Sigmoid colon (tissue), 7 donors: ENCODE data around the gene ORM1. TPM values are rescaled to one million over a fixed set of nuclear protein-coding genes. Genes with fewer than 3 reads are reported as not detected.

Source experiments
- DNase-seq: peaks from one replicate; pipeline ENCODE4 v3.0.0-alpha.2; 2019
- H3K27ac ChIP-seq, 4 donors: fragments of 200-600 bp; sonication (generic); one replicate each; pipeline ENCODE4 v1.5.1; 2016 to 2019; ENCODE audit warnings: mild to moderate bottlenecking in 1 of 4
- H3K27me3 ChIP-seq, 3 donors: fragments of 200-600 bp; sonication (generic); one replicate each; pipeline ENCODE4 v1.5.1; 2019; ENCODE audit warnings: mild to moderate bottlenecking in 1 of 3
- H3K36me3 ChIP-seq, 4 donors: fragments of 200-600 bp; sonication (generic); one replicate each; pipeline ENCODE4 v1.5.1; 2016 to 2019
- H3K4me1 ChIP-seq, 4 donors: fragments of 200-600 bp; sonication (generic); one replicate each; pipeline ENCODE4 v1.5.1; 2017 to 2019
- H3K4me3 ChIP-seq, 4 donors: fragments of 200-600 bp; sonication (generic); one replicate each; pipeline ENCODE4 v1.5.1; 2017 to 2019; ENCODE audit warnings: mild to moderate bottlenecking in 2 of 4, moderate library complexity in 1 of 4
- H3K9me3 ChIP-seq, 4 donors: fragments of 200-600 bp in 3 of 4; sonication (generic) in 3 of 4; one replicate each; pipeline versions ENCODE4 v1.5.1 to v1.6.1; 2013 to 2019
- EP300 ChIP-seq, 4 donors: sonication (generic); formaldehyde crosslinking; IDR thresholded peaks; one replicate each; pipeline ENCODE4 v1.6.1; 2017; ENCODE audit warnings: antibody characterized with exemption in 4 of 4
- POLR2A ChIP-seq, 2 donors: fragments of 450-650 bp; IDR thresholded peaks; one replicate each; pipeline ENCODE4 v1.6.1; 2016; ENCODE audit warnings: antibody characterized with exemption in 2 of 2, mild to moderate bottlenecking in 2 of 2, moderate library complexity in 2 of 2
- POLR2AphosphoS5 ChIP-seq, 4 donors: sonication (generic); formaldehyde crosslinking; IDR thresholded peaks; one replicate each; pipeline ENCODE4 v1.6.1; 2017; ENCODE audit warnings: antibody characterized with exemption in 4 of 4
- WGBS, 2 donors: extraction: QIAGEN DNeasy Blood & Tissue Kit; methylation state at CpG; one replicate each; pipeline ENCODE4 v1.1.7; 2013; 5-methylcytosine and 5-hydroxymethylcytosine counted together
- intact Hi-C: fragments of 100-400 bp; cut with DNase I; formaldehyde crosslinking; loops from one replicate; pipeline ENCODE4 v1.15.1; 2023
- polyA plus RNA-seq, 3 donors: library from polyadenylated mRNA; stranded (reverse); fragments of 200-250 nt; gene quantifications; one replicate each; pipeline ENCODE4 v1.2.3, GENCODE V29; 2013
- total RNA-seq, 4 donors: library from RNA; depleted of rRNA; stranded (reverse); fragments of >200 nt; gene quantifications; one replicate each; pipeline ENCODE4 v1.1.0, GENCODE V29; 2016
- TF ChIP-seq, protein P1 (sequence below), 4 experiments: fragments of 450-650 bp in 3 of 4; fragments of 200-600 bp in 1 of 4; IDR thresholded peaks; one replicate each; pipeline ENCODE4 v1.5.1; 2016 to 2019; ENCODE audit warnings: antibody characterized with exemption in 4 of 4, mild to moderate bottlenecking in 3 of 4, moderate library complexity in 2 of 4
- donor health status: healthy with polysubstance abuse.
- donor health status: Bipolar disorder and iron deficiency.
- donor health status: healthy.

ORM1 gene
- total and polyA plus RNA-seq, 7 donors, result 1.1 to 1.8 TPM; not detected in 5

GRCh38 chr9:114351932-114352331 lies 29.0 kb downstream of the ORM1 start:
- no peak for DNase-seq
- no peak overlapping the region for H3K4me3 ChIP-seq
- intact Hi-C loops, result no loop called here
- WGBS, 2 donors, result 79 to 82% methylated on average over 4 of the region's 4 CpGs
- peaks cover under 1 to 92% (median 22%) of the 10 kb centered on the region in 4 donors for H3K36me3 ChIP-seq
- peaks cover 0 to 31% (median 21%) of the 10 kb centered on the region in 4 donors for H3K4me1 ChIP-seq
- H3K27ac ChIP-seq, result peak overlapping the region in 1 of 4 donors; percentile 11
- H3K27me3 ChIP-seq, result no peaks in the 10 kb centered on the region
- H3K9me3 ChIP-seq, result no peaks in the 10 kb centered on the region
- TF ChIP-seq POLR2AphosphoS5 (IDR thresholded peaks at IDR 0.05) (peak in 3 of 4 donors; percentile 12 to 33 (median 32)), POLR2A (IDR thresholded peaks at IDR 0.05) (no peak)

DNA sequence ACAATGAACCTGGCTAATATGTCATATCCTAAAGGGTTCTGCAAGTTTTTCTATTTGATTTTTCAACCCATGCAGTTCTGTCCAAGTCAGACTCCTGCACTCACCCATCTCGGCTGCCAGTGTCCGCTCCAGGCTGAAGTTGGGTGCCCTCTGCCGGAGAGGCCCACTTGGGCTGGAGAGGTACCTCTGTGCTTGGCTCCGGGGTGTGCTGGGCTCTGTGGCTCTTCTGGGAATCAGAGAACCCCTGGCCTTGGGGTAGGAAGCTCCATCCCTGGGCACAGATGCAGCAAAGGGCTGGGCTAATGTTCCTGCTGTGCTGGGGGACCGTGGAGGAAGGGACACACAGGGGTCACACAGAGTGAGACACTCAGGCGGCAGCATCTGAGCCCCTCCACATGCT lies 32.9 kb downstream of the ORM1 start:
- 94 to 95% methylated on average over 6 of the region's 6 CpGs for WGBS, 2 donors
- Histone ChIP-seq H3K36me3 (peaks cover 26 to 98% (median 38%) of the 10 kb centered on the region in 4 donors), H3K27me3 (no peaks in the 10 kb centered on the region), H3K9me3 (no peaks in the 10 kb centered on the region), H3K4me1 (no peaks in the 10 kb centered on the region), H3K4me3 (no peak overlapping the region), H3K27ac (no peak overlapping the region)
- no peak for DNase-seq
- intact Hi-C loops, result no loop called here
- no peak for TF ChIP-seq POLR2A (IDR thresholded peaks at IDR 0.05)
- TF ChIP-seq, protein P1, sequence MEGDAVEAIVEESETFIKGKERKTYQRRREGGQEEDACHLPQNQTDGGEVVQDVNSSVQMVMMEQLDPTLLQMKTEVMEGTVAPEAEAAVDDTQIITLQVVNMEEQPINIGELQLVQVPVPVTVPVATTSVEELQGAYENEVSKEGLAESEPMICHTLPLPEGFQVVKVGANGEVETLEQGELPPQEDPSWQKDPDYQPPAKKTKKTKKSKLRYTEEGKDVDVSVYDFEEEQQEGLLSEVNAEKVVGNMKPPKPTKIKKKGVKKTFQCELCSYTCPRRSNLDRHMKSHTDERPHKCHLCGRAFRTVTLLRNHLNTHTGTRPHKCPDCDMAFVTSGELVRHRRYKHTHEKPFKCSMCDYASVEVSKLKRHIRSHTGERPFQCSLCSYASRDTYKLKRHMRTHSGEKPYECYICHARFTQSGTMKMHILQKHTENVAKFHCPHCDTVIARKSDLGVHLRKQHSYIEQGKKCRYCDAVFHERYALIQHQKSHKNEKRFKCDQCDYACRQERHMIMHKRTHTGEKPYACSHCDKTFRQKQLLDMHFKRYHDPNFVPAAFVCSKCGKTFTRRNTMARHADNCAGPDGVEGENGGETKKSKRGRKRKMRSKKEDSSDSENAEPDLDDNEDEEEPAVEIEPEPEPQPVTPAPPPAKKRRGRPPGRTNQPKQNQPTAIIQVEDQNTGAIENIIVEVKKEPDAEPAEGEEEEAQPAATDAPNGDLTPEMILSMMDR (IDR thresholded peaks at IDR 0.05), result no peak
- TF ChIP-seq POLR2AphosphoS5 (IDR thresholded peaks at IDR 0.05), result no peak
- TF ChIP-seq EP300 (IDR thresholded peaks at IDR 0.05), result no peak

GRCh38 chr9:114356792-114357191 lies 33.9 kb downstream of the ORM1 start:
- Histone ChIP-seq H3K4me3 (no peak overlapping the region), H3K9me3 (no peaks in the 10 kb centered on the region), H3K27me3 (no peaks in the 10 kb centered on the region), H3K36me3 (peaks cover 33 to 98% (median 46%) of the 10 kb centered on the region in 4 donors), H3K27ac (no peak overlapping the region), H3K4me1 (no peaks in the 10 kb centered on the region)
- TF ChIP-seq POLR2AphosphoS5 (IDR thresholded peaks at IDR 0.05), result no peak
- TF ChIP-seq POLR2A (IDR thresholded peaks at IDR 0.05), result no peak
- TF ChIP-seq EP300 (IDR thresholded peaks at IDR 0.05), result no peak
- TF ChIP-seq, protein P1 (IDR thresholded peaks at IDR 0.05), result no peak
- no peak for DNase-seq
- intact Hi-C loops, result no loop called here
- 87 to 93% methylated on average over 6 of the region's 6 CpGs for WGBS, 2 donors

GRCh38 chr9:114357360-114357759 lies 34.5 kb downstream of the ORM1 start:
- Histone ChIP-seq H3K4me3 (no peak overlapping the region), H3K27me3 (no peaks in the 10 kb centered on the region), H3K27ac (no peak overlapping the region), H3K4me1 (no peaks in the 10 kb centered on the region), H3K9me3 (no peaks in the 10 kb centered on the region), H3K36me3 (peaks cover 38 to 98% (median 52%) of the 10 kb centered on the region in 4 donors)
- no peak for DNase-seq
- intact Hi-C loops, result no loop called here
- 93 to 95% methylated on average over 6 of the region's 6 CpGs for WGBS, 2 donors
- TF ChIP-seq, protein P1 (IDR thresholded peaks at IDR 0.05), result no peak
- no peak for TF ChIP-seq POLR2AphosphoS5 (IDR thresholded peaks at IDR 0.05)
- TF ChIP-seq EP300 (IDR thresholded peaks at IDR 0.05), result no peak
- no peak for TF ChIP-seq POLR2A (IDR thresholded peaks at IDR 0.05)

GRCh38 chr9:114357911-114358328 lies 35.0 kb downstream of the ORM1 start:
- no peaks in the 10 kb centered on the region for H3K4me1 ChIP-seq
- no peak for DNase-seq
- H3K9me3 ChIP-seq, result no peaks in the 10 kb centered on the region
- no peak overlapping the region for H3K4me3 ChIP-seq
- TF ChIP-seq, protein P1 (IDR thresholded peaks at IDR 0.05), result no peak
- no peak for TF ChIP-seq EP300 (IDR thresholded peaks at IDR 0.05)
- no peak for TF ChIP-seq POLR2A (IDR thresholded peaks at IDR 0.05)
- TF ChIP-seq POLR2AphosphoS5 (IDR thresholded peaks at IDR 0.05), result no peak
- WGBS, 2 donors, result 97% methylated on average over 9 of the region's 9 CpGs
- H3K36me3 ChIP-seq, result peaks cover 41 to 98% (median 52%) of the 10 kb centered on the region in 4 donors
- no peaks in the 10 kb centered on the region for H3K27me3 ChIP-seq
- H3K27ac ChIP-seq, result no peak overlapping the region
- intact Hi-C loops, result no loop called here
